SK-N-SH treated with all-trans-retinoic acid at 6 μM for 48 hours (cell line): ENCODE data around the gene RASA1.

ENCODE experiments used
- ATAC-seq: fragments of 200-7000 bp; cut with Tn5 transposase; 3 replicates; pipeline ENCODE4 v1.9.1; 2020; ENCODE audit warnings: mild to moderate bottlenecking, moderate library complexity
- ARNTL ChIP-seq: fragments of 450-650 bp; formaldehyde crosslinking; IDR thresholded peaks from 2 replicates; pipeline ENCODE4 v1.5.0; 2020; ENCODE audit warnings: low read depth, mild to moderate bottlenecking, moderate library complexity, borderline replicate concordance
- BACH2 ChIP-seq: fragments of 250-450 bp; sonication (Bioruptor Pico); IDR thresholded peaks from 2 replicates; pipeline ENCODE4 v1.9.0; 2021; ENCODE audit warnings: mild to moderate bottlenecking, borderline replicate concordance
- CREB5 ChIP-seq: fragments of 250-450 bp; sonication (Bioruptor Pico); IDR thresholded peaks from 2 replicates; pipeline ENCODE4 v1.5.1; 2020; ENCODE audit warnings: low read depth, mild to moderate bottlenecking, moderate library complexity
- CSDC2 ChIP-seq: fragments of 250-450 bp; sonication (Bioruptor Pico); IDR thresholded peaks from 2 replicates; pipeline ENCODE4 v1.5.0; 2020; ENCODE audit warnings: mild to moderate bottlenecking, moderate library complexity
- CSRNP3 ChIP-seq: fragments of 250-450 bp; sonication (Bioruptor Pico); IDR thresholded peaks from 2 replicates; pipeline ENCODE4 v1.5.1; 2021; ENCODE audit warnings: mild to moderate bottlenecking, moderate library complexity
- ESRRG ChIP-seq: fragments of 250-450 bp; sonication (Bioruptor Pico); IDR thresholded peaks from 2 replicates; pipeline ENCODE4 v1.6.1; 2021; ENCODE audit warnings: mild to moderate bottlenecking
- GLIS3 ChIP-seq: fragments of 250-450 bp; sonication (Bioruptor Pico); IDR thresholded peaks from 2 replicates; pipeline ENCODE4 v1.5.0; 2020; ENCODE audit warnings: mild to moderate bottlenecking, moderate library complexity
- ISL1 ChIP-seq: fragments of 250-450 bp; sonication (Bioruptor Pico); IDR thresholded peaks from 2 replicates; pipeline ENCODE4 v2.1.2; 2022; ENCODE audit warnings: mild to moderate bottlenecking, moderate library complexity
- OSR1 ChIP-seq: fragments of 250-450 bp; sonication (Bioruptor Pico); IDR thresholded peaks from 2 replicates; pipeline ENCODE4 v1.8.0; 2022; ENCODE audit warnings: moderate library complexity, mild to moderate bottlenecking, inconsistent platforms
- PATZ1 ChIP-seq: fragments of 250-450 bp; sonication (Bioruptor Pico); IDR thresholded peaks from 2 replicates; pipeline ENCODE4 v1.8.0; 2020; ENCODE audit warnings: mild to moderate bottlenecking, moderate library complexity, borderline replicate concordance
- PPARA ChIP-seq: fragments of 250-450 bp; sonication (Bioruptor Pico); IDR thresholded peaks from 2 replicates; pipeline ENCODE4 v1.5.0; 2020; ENCODE audit warnings: mild to moderate bottlenecking, borderline replicate concordance
- RARB ChIP-seq: fragments of 250-450 bp; sonication (Bioruptor Pico); IDR thresholded peaks from 2 replicates; pipeline ENCODE4 v1.8.0; 2021; ENCODE audit warnings: mild to moderate bottlenecking, moderate library complexity
- SNAI2 ChIP-seq: fragments of 250-450 bp; sonication (Bioruptor Pico); IDR thresholded peaks from 2 replicates; pipeline ENCODE4 v1.5.0; 2020; ENCODE audit warnings: mild to moderate bottlenecking, moderate library complexity
- TCF4 ChIP-seq: fragments of 250-450 bp; sonication (Bioruptor Pico); IDR thresholded peaks from 2 replicates; pipeline ENCODE4 v1.8.0; 2021; ENCODE audit warnings: mild to moderate bottlenecking, moderate library complexity, borderline replicate concordance
- TOX ChIP-seq: fragments of 250-450 bp; sonication (Bioruptor Pico); IDR thresholded peaks from 2 replicates; pipeline ENCODE4 v1.8.0; 2021; ENCODE audit warnings: mild to moderate bottlenecking, moderate library complexity, borderline replicate concordance
- TSHZ2 ChIP-seq: fragments of 250-450 bp; sonication (Bioruptor Pico); IDR thresholded peaks from 2 replicates; pipeline ENCODE4 v1.5.0; 2020; ENCODE audit warnings: mild to moderate bottlenecking, moderate library complexity
- ZFP3 ChIP-seq: fragments of 250-450 bp; sonication (Bioruptor Pico); IDR thresholded peaks from 2 replicates; pipeline ENCODE4 v1.5.0; 2020; ENCODE audit warnings: mild to moderate bottlenecking, moderate library complexity
- ZFP30 ChIP-seq: fragments of 450-650 bp; formaldehyde crosslinking; IDR thresholded peaks from 2 replicates; pipeline ENCODE4 v1.5.0; 2022; ENCODE audit warnings: mild to moderate bottlenecking, moderate library complexity
- ZNF565 ChIP-seq: fragments of 450-650 bp; formaldehyde crosslinking; conservative IDR thresholded peaks from 2 replicates; pipeline ENCODE4 v1.5.0; 2020; ENCODE audit warnings: low read depth, mild to moderate bottlenecking, moderate library complexity
- ZNF70 ChIP-seq: fragments of 450-650 bp; formaldehyde crosslinking; IDR thresholded peaks from 2 replicates; pipeline ENCODE4 v1.5.0; 2020; ENCODE audit warnings: mild to moderate bottlenecking, moderate library complexity
- ZNF8 ChIP-seq: fragments of 450-650 bp; formaldehyde crosslinking; IDR thresholded peaks from 2 replicates; pipeline ENCODE4 v1.5.0; 2020; ENCODE audit warnings: mild to moderate bottlenecking, moderate library complexity
- TF ChIP-seq, protein P1 (sequence below): fragments of 250-450 bp; sonication (Bioruptor Pico); IDR thresholded peaks from 2 replicates; pipeline ENCODE4 v1.8.0; 2021; ENCODE audit warnings: low read depth, mild to moderate bottlenecking, moderate library complexity, borderline replicate concordance

Gene RASA1

GRCh38 chr5:87267574-87268125 is at the start of gene RASA1:
Gene RASA1 (plus strand): TSS chr5:87267883. CDS start chr5:87268452, 569 bp downstream.
- TF ChIP-seq SNAI2 (CRISPR knock-in tag), result 0 out of 2 replicates have a peak, but pooled peaks have one; percentile 58
- TF ChIP-seq TOX (CRISPR knock-in tag), result no peak
- TF ChIP-seq, all 23 proteins: peak for 1
- peak; percentile 81 for ATAC-seq

DNA sequence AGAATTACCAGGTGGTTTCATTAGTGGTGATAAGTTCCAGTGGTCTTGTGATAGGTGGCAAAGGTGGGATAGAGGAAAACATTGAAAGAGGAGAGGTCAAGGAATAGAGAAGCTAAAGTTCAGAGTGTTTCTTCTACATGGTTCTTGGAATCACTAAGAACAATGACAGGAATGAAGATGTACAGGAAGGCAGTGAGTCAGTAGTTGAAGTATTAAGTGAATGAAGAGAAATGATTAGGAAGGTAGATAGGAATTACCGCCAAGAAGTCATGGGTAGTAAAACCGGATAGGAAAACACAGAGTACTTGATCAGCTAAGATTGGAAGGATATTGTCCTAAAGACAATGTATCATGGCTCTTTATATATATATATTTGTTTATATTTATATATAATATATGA is 37.9 kb upstream of the RASA1 start:
- TF ChIP-seq ZNF8 (no peak), ARNTL (CRISPR knock-in tag) (no peak), ZNF565 (CRISPR knock-in tag) (no peak)
- peak; percentile 80 for ATAC-seq

DNA sequence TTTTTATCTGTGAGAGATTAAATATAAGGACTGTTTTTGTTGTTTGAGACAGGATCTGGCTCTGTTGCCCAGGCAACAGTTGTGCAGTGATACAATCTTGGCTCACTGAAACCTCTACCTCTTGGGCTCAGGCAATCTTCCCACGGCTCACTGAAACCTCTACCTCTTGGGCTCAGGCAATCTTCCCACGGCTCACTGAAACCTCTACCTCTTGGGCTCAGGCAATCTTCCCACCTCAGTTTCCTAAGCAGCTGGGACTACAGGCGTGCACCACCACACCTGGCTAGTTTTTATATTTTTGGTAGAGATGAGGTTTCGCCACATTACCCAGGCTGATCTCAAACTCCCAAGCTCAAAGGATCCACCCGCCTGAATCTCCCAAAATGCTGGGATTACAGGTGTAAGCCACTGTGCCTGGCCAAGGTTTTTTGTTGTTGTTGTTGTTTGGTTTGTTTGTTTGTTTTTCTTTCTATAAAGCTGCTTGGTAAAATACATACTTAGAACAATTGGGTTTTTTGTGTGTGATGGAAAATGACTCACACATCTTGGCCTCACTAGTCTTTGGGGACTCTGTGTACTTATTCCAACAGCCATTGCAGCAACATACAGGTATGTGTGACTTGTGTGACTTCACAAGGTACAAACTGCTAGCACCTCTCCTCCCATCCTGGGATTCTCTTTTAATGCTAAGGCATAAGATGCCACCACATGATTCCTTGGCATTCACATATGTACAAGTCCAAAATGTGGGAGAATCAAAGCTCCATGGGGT is 36.5 kb upstream of the RASA1 start:
- TF ChIP-seq ZFP3 (CRISPR knock-in tag) (no peak), ZNF565 (CRISPR knock-in tag) (no peak), TSHZ2 (CRISPR knock-in tag) (no peak), TCF4 (CRISPR knock-in tag) (no peak), OSR1 (no peak), ISL1 (no peak)
- TF ChIP-seq, protein P1, sequence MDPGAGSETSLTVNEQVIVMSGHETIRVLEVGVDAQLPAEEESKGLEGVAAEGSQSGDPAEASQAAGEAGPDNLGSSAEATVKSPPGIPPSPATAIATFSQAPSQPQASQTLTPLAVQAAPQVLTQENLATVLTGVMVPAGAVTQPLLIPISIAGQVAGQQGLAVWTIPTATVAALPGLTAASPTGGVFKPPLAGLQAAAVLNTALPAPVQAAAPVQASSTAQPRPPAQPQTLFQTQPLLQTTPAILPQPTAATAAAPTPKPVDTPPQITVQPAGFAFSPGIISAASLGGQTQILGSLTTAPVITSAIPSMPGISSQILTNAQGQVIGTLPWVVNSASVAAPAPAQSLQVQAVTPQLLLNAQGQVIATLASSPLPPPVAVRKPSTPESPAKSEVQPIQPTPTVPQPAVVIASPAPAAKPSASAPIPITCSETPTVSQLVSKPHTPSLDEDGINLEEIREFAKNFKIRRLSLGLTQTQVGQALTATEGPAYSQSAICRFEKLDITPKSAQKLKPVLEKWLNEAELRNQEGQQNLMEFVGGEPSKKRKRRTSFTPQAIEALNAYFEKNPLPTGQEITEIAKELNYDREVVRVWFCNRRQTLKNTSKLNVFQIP, result no peak
- ATAC-seq, result peak; percentile 84

DNA sequence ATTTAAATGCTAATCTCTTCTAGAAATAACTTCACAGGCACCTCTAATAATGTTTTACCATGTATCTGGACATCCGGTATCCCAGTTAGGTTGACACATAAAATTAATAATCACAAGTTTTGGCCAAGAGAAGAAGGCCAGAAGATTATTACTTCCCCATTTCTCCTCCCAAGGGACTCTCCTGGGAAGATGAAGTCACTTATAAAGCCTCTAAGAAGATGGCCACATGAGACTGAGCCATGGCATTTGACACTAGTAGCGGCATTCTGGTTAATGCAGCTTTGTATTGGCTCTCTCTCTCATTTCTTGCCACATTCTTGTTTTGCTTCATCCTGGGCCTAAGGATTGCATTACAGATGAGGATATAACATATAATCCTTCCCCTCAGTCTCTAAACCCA is 34.5 kb upstream of the RASA1 start:
- ATAC-seq, result no peak
- TF ChIP-seq ISL1 (no peak), CSDC2 (CRISPR knock-in tag) (no peak), GLIS3 (CRISPR knock-in tag) (no peak), ZNF8 (no peak)

- ATAC-seq, result no peak
- TF ChIP-seq SNAI2 (CRISPR knock-in tag) (no peak), ZFP30 (CRISPR knock-in tag) (no peak), PPARA (CRISPR knock-in tag) (no peak), TOX (CRISPR knock-in tag) (no peak), GLIS3 (CRISPR knock-in tag) (no peak), RARB (CRISPR knock-in tag) (no peak), ZNF70 (CRISPR knock-in tag) (no peak), BACH2 (CRISPR knock-in tag) (no peak), CSRNP3 (CRISPR knock-in tag) (no peak), TCF4 (CRISPR knock-in tag) (no peak), ISL1 (no peak), ARNTL (CRISPR knock-in tag) (no peak), ESRRG (no peak), CSDC2 (CRISPR knock-in tag) (no peak), CREB5 (CRISPR knock-in tag) (no peak), PATZ1 (no peak), ZNF565 (CRISPR knock-in tag) (no peak), OSR1 (no peak)
These were observed 26.1 kb upstream of the RASA1 start for GRCh38 chr5:87241555-87241954.
